ENCODE results near the gene HACD4. TPM values are rescaled to one million over a fixed set of nuclear protein-coding genes. Genes with fewer than 3 reads are reported as not detected.

HACD4 gene
- total and polyA plus RNA-seq, 2 donors (not counting 3 experiments of a cell fraction or from before 2014, with no cell fraction given): 1.3 to 1.4 TPM

- Histone ChIP-seq H3K79me2 (ENCODE audit: control insufficient read depth, insufficient read depth, low read length) (no peaks in the 10 kb centered on the region), H3K27ac (ENCODE audit: insufficient read depth, low read depth, low read length) (no peak overlapping the region), H2AFZ (ENCODE audit: low read depth, low read length) (no peak overlapping the region), H3K9me1 (replicated peaks; ENCODE audit: control insufficient read depth, extremely low read depth, insufficient read depth, low read length) (no peaks in the 10 kb centered on the region), H4K20me1 (replicated peaks; ENCODE audit: control insufficient read depth, extremely low read depth, insufficient read depth, low read length) (no peaks in the 10 kb centered on the region), H3K4me3 (replicated peaks in 1 of 3; ENCODE audit: insufficient read depth in 1 of 3, low read depth in 1 of 3, low read length in 3 of 3) (no peak overlapping the region), H3K4me1 (ENCODE audit: control insufficient read depth, extremely low read depth, insufficient read depth, low read length) (no peaks in the 10 kb centered on the region), H3K36me3 (ENCODE audit: control insufficient read depth in 2 of 2, extremely low read depth in 1 of 2, insufficient read depth in 2 of 2, low read length in 2 of 2) (no peaks in the 10 kb centered on the region), H3K4me2 (ENCODE audit: insufficient read depth, low read length) (no peak overlapping the region), H3K9me3 (replicated peaks; ENCODE audit: control insufficient read depth, insufficient read depth, low read length) (no peaks in the 10 kb centered on the region), H3K9ac (replicated peaks; ENCODE audit: extremely low read depth, insufficient read depth, low read length) (no peak overlapping the region), H3K27me3 (ENCODE audit: control insufficient read depth in 2 of 2, insufficient read depth in 2 of 2, low read length in 2 of 2) (no peaks in the 10 kb centered on the region)
- DNase-seq (ENCODE audit: low read depth, low spot score) (no peak), FAIRE-seq (no peak)
- intact Hi-C loops (cut with micrococcal nuclease): no loop called here
- BruUV-seq (replicated peaks): no TSS peak
- TF ChIP-seq MYC (IDR thresholded peaks at IDR 0.05; ENCODE audit: low read depth, low read length): no peak
- no peak for TF ChIP-seq GATA2 (IDR thresholded peaks at IDR 0.05; ENCODE audit: insufficient read depth, insufficient read length, low read depth, low read length)
- ChIA-PET POLR2A (no interaction called here), CTCF (interaction anchor here (0.8 kb wide), 1 partner anchor 13 kb away, joined by 3 read pairs; no protein-coding TSS in a partner anchor)
- dilution Hi-C loops (cut with MboI; ENCODE audit: extremely low pct_ligation_motif_present, low sequenced_read_pairs): no loop called here
These were observed 5.8 kb upstream of the HACD4 start for GRCh38 chr9:21037278-21037677.

GRCh38 chr9:21031808-21032183 is 356 bp upstream of the HACD4 start:
- Histone ChIP-seq H4K20me1 (replicated peaks; ENCODE audit: control insufficient read depth, extremely low read depth, insufficient read depth, low read length) (no peaks in the 10 kb centered on the region), H3K79me2 (ENCODE audit: control insufficient read depth, insufficient read depth, low read length) (no peaks in the 10 kb centered on the region), H3K9ac (replicated peaks; ENCODE audit: extremely low read depth, insufficient read depth, low read length) (no peak overlapping the region), H3K27ac (ENCODE audit: insufficient read depth, low read depth, low read length) (no peak overlapping the region), H3K4me2 (ENCODE audit: insufficient read depth, low read length) (peak overlapping the region; percentile 43), H3K9me1 (replicated peaks; ENCODE audit: control insufficient read depth, extremely low read depth, insufficient read depth, low read length) (no peaks in the 10 kb centered on the region), H3K4me1 (ENCODE audit: control insufficient read depth, extremely low read depth, insufficient read depth, low read length) (peaks cover 6% of the 10 kb centered on the region), H3K4me3 (replicated peaks in 1 of 3; ENCODE audit: insufficient read depth in 1 of 3, low read depth in 1 of 3, low read length in 3 of 3) (peak overlapping the region in 2 of 3 experiments; percentile 37 to 52), H3K9me3 (replicated peaks; ENCODE audit: control insufficient read depth, insufficient read depth, low read length) (no peaks in the 10 kb centered on the region), H3K36me3 (ENCODE audit: control insufficient read depth in 2 of 2, extremely low read depth in 1 of 2, insufficient read depth in 2 of 2, low read length in 2 of 2) (no peaks in the 10 kb centered on the region), H2AFZ (ENCODE audit: low read depth, low read length) (peak overlapping the region; percentile 80), H3K27me3 (ENCODE audit: control insufficient read depth in 2 of 2, insufficient read depth in 2 of 2, low read length in 2 of 2) (no peaks in the 10 kb centered on the region)
- dilution Hi-C loops (cut with MboI; ENCODE audit: extremely low pct_ligation_motif_present, low sequenced_read_pairs): no loop called here
- intact Hi-C loops (cut with micrococcal nuclease): no loop called here
- CTCF ChIA-PET: interaction anchor here (0.6 to 1.8 kb wide), 4 partner anchors 16 to 416 kb away, joined by 3 to 8 read pairs (median 4); no protein-coding TSS in a partner anchor
- no TSS peak for BruUV-seq (replicated peaks)
- FAIRE-seq: no peak
- no peak for DNase-seq (ENCODE audit: low read depth, low spot score)
- POLR2A ChIA-PET: no interaction called here
- TF ChIP-seq FOS (IDR thresholded peaks at IDR 0.05; ENCODE audit: borderline replicate concordance, insufficient read depth, low read length) (no peak), JUN (IDR thresholded peaks at IDR 0.05; ENCODE audit: borderline replicate concordance, insufficient read depth, insufficient read length, low read depth) (no peak), CTCF (IDR thresholded peaks at IDR 0.05; ENCODE audit: extremely low read depth in 1 of 2, insufficient read depth in 1 of 2, low read depth in 1 of 2, low read length in 2 of 2) (no peak), POLR2A (IDR thresholded peaks at IDR 0.05; ENCODE audit: low read depth, low read length) (no peak), POLR2AphosphoS5 (IDR thresholded peaks at IDR 0.05; ENCODE audit: insufficient read depth, low read depth, low read length) (no peak), EZH2 (IDR thresholded peaks at IDR 0.05; ENCODE audit: borderline replicate concordance, low read depth, low read length, severe bottlenecking) (no peak), MYC (IDR thresholded peaks at IDR 0.05; ENCODE audit: low read depth, low read length) (no peak), GATA2 (IDR thresholded peaks at IDR 0.05; ENCODE audit: insufficient read depth, insufficient read length, low read depth, low read length) (no peak), MAX (IDR thresholded peaks at IDR 0.05; ENCODE audit: insufficient read depth, insufficient read length) (no peak)
